ENCODE data around the gene INPP5B.
"Not testable (repeated sequence)": the region's sequence is repeated elsewhere in the genome, so short reads cannot be mapped to it uniquely, and the experiment has no call there.

- not testable (repeated sequence) for TF ChIP-seq POLR2A, CTCF (IDR thresholded peaks at IDR 0.05)
These were observed 10.1 kb downstream of the INPP5B start for GRCh38 chr1:37936760-37937159.
